ENCODE results near the gene TRIAP1.

The TRIAP1 gene

DNA sequence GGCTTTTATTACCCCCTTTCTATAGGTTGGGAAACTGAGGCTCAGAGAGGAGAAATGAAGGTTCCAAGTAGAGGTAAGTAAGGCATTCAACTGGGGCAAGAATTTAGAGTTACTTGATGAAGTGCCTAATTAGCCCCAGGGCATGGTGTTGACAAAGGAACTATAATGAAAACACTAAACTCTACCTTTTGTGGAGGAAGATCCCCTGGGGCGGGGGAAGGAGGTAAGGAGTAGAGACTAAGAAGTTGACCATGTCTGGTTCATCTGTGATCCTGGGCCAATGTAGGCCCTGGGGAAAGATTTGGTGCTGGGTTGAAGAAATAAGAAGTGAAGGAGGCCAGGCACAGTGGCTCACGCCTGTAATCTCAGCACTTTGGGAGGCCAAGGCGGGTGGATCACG is 24.5 kb downstream of the TRIAP1 start:
- peak; percentile 82 for DNase-seq
- no peak overlapping the region for H4K5ac ChIP-seq (ENCODE audit: low read length)
- H2BK5ac ChIP-seq (ENCODE audit: low read length), result no peak overlapping the region
- H3K18ac ChIP-seq (ENCODE audit: low read length), result no peak overlapping the region
- no peak overlapping the region for H3K9ac ChIP-seq (ENCODE audit: low read length)
- no CpG with 5 or more reads among the region's 4 CpGs for WGBS (ENCODE audit: extremely low coverage, insufficient coverage, low lambda C conversion rate)
- no peak overlapping the region for H3K23ac ChIP-seq (ENCODE audit: low read length)
- no peak overlapping the region for H4K8ac ChIP-seq (ENCODE audit: low read depth, low read length)
- H3K36me3 ChIP-seq (ENCODE audit: control insufficient read depth, insufficient read depth, low read length), result no peaks in the 10 kb centered on the region
- no peaks in the 10 kb centered on the region for H3K4me1 ChIP-seq (ENCODE audit: control insufficient read depth, low read depth, low read length)
- H3K4me3 ChIP-seq (ENCODE audit: low read length), result no peak overlapping the region
- H2BK15ac ChIP-seq (replicated peaks; ENCODE audit: low read depth), result no peak overlapping the region
- H2AK5ac ChIP-seq (ENCODE audit: low read length), result no peak overlapping the region
- no peak overlapping the region for H3K27ac ChIP-seq (ENCODE audit: low read depth, low read length)
- H3K79me2 ChIP-seq (ENCODE audit: control insufficient read depth, insufficient read depth, low read length), result no peaks in the 10 kb centered on the region
- no peak overlapping the region for H3K56ac ChIP-seq (ENCODE audit: low read length)
- H3K4ac ChIP-seq (ENCODE audit: low read depth, low read length), result no peak overlapping the region
- no peak overlapping the region for H2BK120ac ChIP-seq (ENCODE audit: low read depth, low read length)
- H3K4me2 ChIP-seq (ENCODE audit: low read length), result no peak overlapping the region
- no peaks in the 10 kb centered on the region for H3K79me1 ChIP-seq (ENCODE audit: low read length)
- H3K27me3 ChIP-seq (ENCODE audit: insufficient read depth, low read length, poor library complexity), result no peaks in the 10 kb centered on the region

DNA sequence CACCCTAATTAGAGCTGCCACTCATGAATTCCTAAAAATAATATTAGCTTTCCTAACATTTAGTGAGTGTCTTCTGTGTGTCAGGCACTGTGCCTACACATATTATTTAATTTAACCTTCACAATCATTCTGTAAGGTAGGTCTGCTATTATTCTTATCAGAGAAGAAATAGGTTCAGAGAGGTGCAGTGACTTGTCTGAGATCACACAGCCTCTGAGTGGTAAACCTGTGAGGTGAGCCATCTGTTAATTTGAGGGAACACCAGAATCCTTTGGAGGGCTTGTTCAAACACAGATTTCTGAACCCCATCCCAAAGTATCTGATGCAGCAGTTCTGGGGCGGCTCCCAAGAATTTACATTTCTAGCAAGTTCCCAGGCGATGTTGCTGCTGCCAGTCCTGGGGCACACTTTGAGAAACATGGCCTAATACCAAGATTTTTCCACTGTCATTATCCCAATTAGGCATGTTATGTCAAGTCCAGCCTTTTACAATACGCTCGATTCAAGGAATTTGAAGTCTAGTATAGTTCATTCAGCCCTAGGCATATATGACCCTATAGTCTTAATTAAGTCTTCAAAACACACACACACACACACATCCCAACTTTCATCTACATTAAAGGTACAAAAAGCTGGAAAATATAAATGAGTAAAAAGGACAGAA is 28.1 kb downstream of the TRIAP1 start:
- H3K56ac ChIP-seq (ENCODE audit: low read length), result no peak overlapping the region
- no CpG with 5 or more reads among the region's 4 CpGs for WGBS (ENCODE audit: extremely low coverage, insufficient coverage, low lambda C conversion rate)
- H3K4me2 ChIP-seq (ENCODE audit: low read length), result no peak overlapping the region
- no peaks in the 10 kb centered on the region for H3K79me1 ChIP-seq (ENCODE audit: low read length)
- no peak overlapping the region for H3K4me3 ChIP-seq (ENCODE audit: low read length)
- no peak overlapping the region for H3K27ac ChIP-seq (ENCODE audit: low read depth, low read length)
- no peaks in the 10 kb centered on the region for H3K79me2 ChIP-seq (ENCODE audit: control insufficient read depth, insufficient read depth, low read length)
- DNase-seq, result no peak
- H3K27me3 ChIP-seq (ENCODE audit: insufficient read depth, low read length, poor library complexity), result no peaks in the 10 kb centered on the region
- H3K9ac ChIP-seq (ENCODE audit: low read length), result no peak overlapping the region
- no peak overlapping the region for H4K5ac ChIP-seq (ENCODE audit: low read length)
- no peak overlapping the region for H3K18ac ChIP-seq (ENCODE audit: low read length)
- no peak overlapping the region for H3K4ac ChIP-seq (ENCODE audit: low read depth, low read length)
- no peak overlapping the region for H2BK120ac ChIP-seq (ENCODE audit: low read depth, low read length)
- no peak overlapping the region for H2BK5ac ChIP-seq (ENCODE audit: low read length)
- H3K4me1 ChIP-seq (ENCODE audit: control insufficient read depth, low read depth, low read length), result no peaks in the 10 kb centered on the region
- H2BK15ac ChIP-seq (replicated peaks; ENCODE audit: low read depth), result no peak overlapping the region
- no peak overlapping the region for H3K23ac ChIP-seq (ENCODE audit: low read length)
- no peaks in the 10 kb centered on the region for H3K36me3 ChIP-seq (ENCODE audit: control insufficient read depth, insufficient read depth, low read length)
- H2AK5ac ChIP-seq (ENCODE audit: low read length), result no peak overlapping the region
- H4K8ac ChIP-seq (ENCODE audit: low read depth, low read length), result no peak overlapping the region

- Histone ChIP-seq H3K56ac (ENCODE audit: low read length) (no peak overlapping the region), H3K23ac (ENCODE audit: low read length) (no peak overlapping the region), H3K27ac (ENCODE audit: low read depth, low read length) (no peak overlapping the region), H3K79me2 (ENCODE audit: control insufficient read depth, insufficient read depth, low read length) (no peaks in the 10 kb centered on the region), H3K79me1 (ENCODE audit: low read length) (no peaks in the 10 kb centered on the region), H2BK120ac (ENCODE audit: low read depth, low read length) (no peak overlapping the region), H2BK15ac (replicated peaks; ENCODE audit: low read depth) (no peak overlapping the region), H3K9ac (ENCODE audit: low read length) (no peak overlapping the region), H2BK5ac (ENCODE audit: low read length) (no peak overlapping the region), H3K4me2 (ENCODE audit: low read length) (no peak overlapping the region), H2AK5ac (ENCODE audit: low read length) (no peak overlapping the region), H4K8ac (ENCODE audit: low read depth, low read length) (no peak overlapping the region), H3K36me3 (ENCODE audit: control insufficient read depth, insufficient read depth, low read length) (no peaks in the 10 kb centered on the region), H3K4me1 (ENCODE audit: control insufficient read depth, low read depth, low read length) (no peaks in the 10 kb centered on the region), H4K5ac (ENCODE audit: low read length) (no peak overlapping the region), H3K27me3 (ENCODE audit: insufficient read depth, low read length, poor library complexity) (no peaks in the 10 kb centered on the region), H3K4me3 (ENCODE audit: low read length) (no peak overlapping the region), H3K4ac (ENCODE audit: low read depth, low read length) (no peak overlapping the region), H3K18ac (ENCODE audit: low read length) (no peak overlapping the region)
- no peak for DNase-seq
- no CpG with 5 or more reads among the region's 7 CpGs for WGBS (ENCODE audit: extremely low coverage, insufficient coverage, low lambda C conversion rate)
These were observed 29.5 kb downstream of the TRIAP1 start for GRCh38 chr12:120416490-120417216.

GRCh38 chr12:120413901-120414695 is 32.1 kb downstream of the TRIAP1 start:
- H3K79me1 ChIP-seq (ENCODE audit: low read length), result no peaks in the 10 kb centered on the region
- H3K23ac ChIP-seq (ENCODE audit: low read length), result no peak overlapping the region
- no peak overlapping the region for H4K5ac ChIP-seq (ENCODE audit: low read length)
- H2AK5ac ChIP-seq (ENCODE audit: low read length), result no peak overlapping the region
- H3K27ac ChIP-seq (ENCODE audit: low read depth, low read length), result no peak overlapping the region
- H3K4me3 ChIP-seq (ENCODE audit: low read length), result no peak overlapping the region
- H3K4me2 ChIP-seq (ENCODE audit: low read length), result no peak overlapping the region
- WGBS (ENCODE audit: extremely low coverage, insufficient coverage, low lambda C conversion rate), result no CpG with 5 or more reads among the region's 13 CpGs
- no peak overlapping the region for H4K8ac ChIP-seq (ENCODE audit: low read depth, low read length)
- H3K36me3 ChIP-seq (ENCODE audit: control insufficient read depth, insufficient read depth, low read length), result no peaks in the 10 kb centered on the region
- no peak overlapping the region for H2BK15ac ChIP-seq (replicated peaks; ENCODE audit: low read depth)
- peak; percentile 80 for DNase-seq
- no peaks in the 10 kb centered on the region for H3K79me2 ChIP-seq (ENCODE audit: control insufficient read depth, insufficient read depth, low read length)
- no peak overlapping the region for H3K18ac ChIP-seq (ENCODE audit: low read length)
- H2BK5ac ChIP-seq (ENCODE audit: low read length), result no peak overlapping the region
- no peak overlapping the region for H3K4ac ChIP-seq (ENCODE audit: low read depth, low read length)
- peak overlapping the region; percentile 17 for H3K9ac ChIP-seq (ENCODE audit: low read length)
- H2BK120ac ChIP-seq (ENCODE audit: low read depth, low read length), result no peak overlapping the region
- no peaks in the 10 kb centered on the region for H3K4me1 ChIP-seq (ENCODE audit: control insufficient read depth, low read depth, low read length)
- peak overlapping the region; percentile 62 for H3K56ac ChIP-seq (ENCODE audit: low read length)
- no peaks in the 10 kb centered on the region for H3K27me3 ChIP-seq (ENCODE audit: insufficient read depth, low read length, poor library complexity)

- Histone ChIP-seq H3K23ac (ENCODE audit: low read length) (no peak overlapping the region), H4K8ac (ENCODE audit: low read depth, low read length) (no peak overlapping the region), H3K4me1 (ENCODE audit: control insufficient read depth, low read depth, low read length) (no peaks in the 10 kb centered on the region), H3K18ac (ENCODE audit: low read length) (no peak overlapping the region), H2AK5ac (ENCODE audit: low read length) (no peak overlapping the region), H3K4ac (ENCODE audit: low read depth, low read length) (no peak overlapping the region), H3K4me3 (ENCODE audit: low read length) (no peak overlapping the region), H2BK5ac (ENCODE audit: low read length) (no peak overlapping the region), H4K5ac (ENCODE audit: low read length) (no peak overlapping the region), H3K27ac (ENCODE audit: low read depth, low read length) (no peak overlapping the region), H3K27me3 (ENCODE audit: insufficient read depth, low read length, poor library complexity) (no peaks in the 10 kb centered on the region), H3K9ac (ENCODE audit: low read length) (no peak overlapping the region), H2BK120ac (ENCODE audit: low read depth, low read length) (no peak overlapping the region), H3K36me3 (ENCODE audit: control insufficient read depth, insufficient read depth, low read length) (no peaks in the 10 kb centered on the region), H3K79me2 (ENCODE audit: control insufficient read depth, insufficient read depth, low read length) (no peaks in the 10 kb centered on the region), H3K56ac (ENCODE audit: low read length) (no peak overlapping the region), H3K79me1 (ENCODE audit: low read length) (no peaks in the 10 kb centered on the region), H3K4me2 (ENCODE audit: low read length) (no peak overlapping the region), H2BK15ac (replicated peaks; ENCODE audit: low read depth) (no peak overlapping the region)
- WGBS (ENCODE audit: extremely low coverage, insufficient coverage, low lambda C conversion rate), result no CpG with 5 or more reads among the region's 7 CpGs
- no peak for DNase-seq
These were observed 33.8 kb downstream of the TRIAP1 start for GRCh38 chr12:120412421-120412820.

All from mesendoderm (in vitro differentiated cells).